Urinary bladder (tissue), 4 donors: Measurements from ENCODE around the gene RBM39. TPM values are rescaled to one million over a fixed set of nuclear protein-coding genes. Genes with fewer than 3 reads are reported as not detected.
"Not testable (repeated sequence)": the region's sequence is repeated elsewhere in the genome, so short reads cannot be mapped to it uniquely, and the experiment has no call there.

Experiments used
- DNase-seq: peaks from one replicate; pipeline ENCODE4 v3.0.0-alpha.2; 2015; ENCODE audit errors: extremely low spot score
- H3K27ac ChIP-seq: one replicate; pipeline ENCODE4 v1.5.1; 2013; ENCODE audit warnings: low read depth, mild to moderate bottlenecking, moderate library complexity
- H3K36me3 ChIP-seq: one replicate; pipeline ENCODE4 v1.6.1; 2013; ENCODE audit warnings: mild to moderate bottlenecking, moderate library complexity; ENCODE audit not compliant: insufficient read depth
- H3K4me1 ChIP-seq: one replicate; pipeline ENCODE4 v1.6.1; 2013; ENCODE audit warnings: mild to moderate bottlenecking, moderate library complexity; ENCODE audit not compliant: insufficient read depth
- H3K4me3 ChIP-seq: one replicate; pipeline ENCODE4 v1.5.1; 2013; ENCODE audit warnings: low read depth, low read length
- whole genome bisulfite sequencing: extraction: QIAGEN DNeasy Blood & Tissue Kit; methylation state at CpG from one replicate; pipeline ENCODE4 v1.1.7; 2013; 5-methylcytosine and 5-hydroxymethylcytosine counted together
- polyA plus RNA-seq: library from polyadenylated mRNA; stranded (reverse); fragments of 200-250 nt; gene quantifications from one replicate; pipeline ENCODE4 v1.2.3, GENCODE V29; 2013
- total RNA-seq: library from RNA; depleted of rRNA; stranded (reverse); fragments of >200 nt; gene quantifications from one replicate; pipeline ENCODE4 v1.2.3, GENCODE V29; 2014
- donor health status: healthy with polysubstance abuse.
- donor health status: healthy.

The RBM39 gene
- total and polyA plus RNA-seq, 2 donors: 183 to 645 TPM

DNA sequence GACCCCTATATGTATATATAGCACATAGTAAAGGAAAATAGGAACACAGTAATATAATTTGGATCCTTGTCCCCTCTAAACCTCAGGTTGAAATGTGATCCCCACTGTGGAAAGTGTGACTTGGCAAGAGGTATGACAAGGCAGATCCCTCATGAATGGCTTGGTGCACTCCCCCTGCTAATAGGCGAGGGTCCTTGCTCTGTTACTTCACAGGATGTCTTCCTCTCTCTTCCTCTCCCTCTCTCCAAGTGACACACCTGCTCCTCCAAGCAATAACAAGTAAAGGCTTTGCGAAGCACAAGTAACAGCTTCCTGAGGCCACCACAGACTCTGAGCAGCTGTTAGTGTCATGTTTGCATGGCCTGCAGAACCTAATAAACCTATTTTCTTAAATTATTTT, 26.4 kb downstream of the RBM39 start:
- Histone ChIP-seq H3K4me3 (no peak overlapping the region), H3K4me1 (no peaks in the 10 kb centered on the region), H3K27ac (no peak overlapping the region), H3K36me3 (peaks cover 5% of the 10 kb centered on the region)
- 95% methylated on average over 2 of the region's 2 CpGs for WGBS
- DNase-seq: no peak

DNA sequence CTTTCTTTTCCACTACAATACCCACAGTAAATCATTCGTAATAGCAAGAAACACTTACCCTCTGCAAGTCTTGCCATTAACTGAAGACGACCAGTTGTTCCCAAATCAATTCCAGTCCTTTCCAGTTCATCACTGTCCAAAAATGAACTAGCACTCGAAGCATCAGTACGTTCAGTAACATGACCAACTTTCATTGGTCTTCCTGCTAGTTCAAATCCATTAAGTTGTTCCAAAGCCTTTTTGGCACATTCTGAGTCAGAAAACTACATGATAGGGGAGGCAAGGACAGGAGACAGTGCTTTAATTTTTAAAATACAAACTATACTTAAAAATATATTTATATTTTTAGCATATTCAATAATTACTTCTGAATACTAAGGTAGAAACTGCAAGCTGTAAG, 27.9 kb downstream of the RBM39 start:
- Histone ChIP-seq H3K4me1 (no peaks in the 10 kb centered on the region), H3K36me3 (peaks cover 8% of the 10 kb centered on the region)
- 73% methylated on average over 4 of the region's 4 CpGs for WGBS

DNA sequence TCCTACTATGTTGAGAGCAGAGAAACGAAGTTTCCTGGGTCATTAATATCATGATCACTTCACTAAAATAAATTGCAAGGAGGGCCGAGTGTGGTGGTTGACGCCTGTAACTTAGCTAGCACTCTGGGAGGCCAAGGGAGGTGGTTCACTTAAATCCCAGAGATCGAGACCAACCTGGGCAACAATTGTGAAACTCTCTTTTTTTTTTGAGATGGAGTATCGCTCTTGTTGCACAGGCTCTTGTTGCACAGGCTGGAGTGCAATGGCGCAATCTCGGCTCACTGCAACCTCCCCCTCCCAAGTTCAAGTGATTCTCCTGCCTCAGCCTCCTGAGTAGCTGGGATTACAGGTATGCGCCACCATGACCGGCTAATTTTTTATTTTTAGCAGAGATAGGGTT, 28.9 kb downstream of the RBM39 start:
- 88% methylated on average over 9 of the region's 9 CpGs for WGBS
- not testable (repeated sequence) for H3K27ac ChIP-seq, H3K36me3 ChIP-seq, DNase-seq, H3K4me1 ChIP-seq, H3K4me3 ChIP-seq

More for the DNA sequence above, 27.9 kb downstream of the RBM39 start:
- Histone ChIP-seq H3K4me3 (no peak overlapping the region), H3K27ac (no peak overlapping the region)
- no peak for DNase-seq

DNA sequence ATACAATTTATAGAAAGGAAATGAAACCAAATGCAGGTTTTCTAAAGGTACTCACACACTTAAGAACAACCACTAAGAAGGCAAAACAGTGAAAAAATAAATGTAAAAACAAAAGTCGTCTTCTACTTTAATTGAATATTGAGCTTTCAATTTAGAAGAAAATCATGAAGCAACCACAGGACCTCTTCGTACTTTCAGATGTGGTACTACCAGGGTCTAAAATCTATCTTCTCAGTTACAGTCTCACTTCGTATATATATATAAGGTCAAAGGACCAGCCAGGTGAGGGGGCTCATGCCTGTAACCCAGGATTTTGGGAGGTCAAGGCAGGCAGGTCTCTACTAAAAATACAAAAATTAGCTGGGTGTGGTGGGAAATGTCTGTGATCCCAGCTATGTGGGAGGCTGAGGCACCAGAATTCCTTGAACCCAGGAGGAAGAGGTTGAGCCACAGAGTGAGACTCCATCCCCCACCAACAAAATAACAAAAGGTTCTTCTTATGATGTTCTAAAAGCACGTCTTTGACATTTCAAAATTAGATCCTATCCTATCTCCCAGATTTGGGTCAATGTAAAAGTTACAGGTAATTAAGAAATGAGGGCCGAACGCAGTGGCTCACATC, 30.4 kb downstream of the RBM39 start:
- Histone ChIP-seq H3K36me3 (peaks cover 8% of the 10 kb centered on the region), H3K4me3 (no peak overlapping the region), H3K4me1 (no peaks in the 10 kb centered on the region), H3K27ac (no peak overlapping the region)
- WGBS: 79% methylated on average over 6 of the region's 6 CpGs
- DNase-seq: no peak

DNA sequence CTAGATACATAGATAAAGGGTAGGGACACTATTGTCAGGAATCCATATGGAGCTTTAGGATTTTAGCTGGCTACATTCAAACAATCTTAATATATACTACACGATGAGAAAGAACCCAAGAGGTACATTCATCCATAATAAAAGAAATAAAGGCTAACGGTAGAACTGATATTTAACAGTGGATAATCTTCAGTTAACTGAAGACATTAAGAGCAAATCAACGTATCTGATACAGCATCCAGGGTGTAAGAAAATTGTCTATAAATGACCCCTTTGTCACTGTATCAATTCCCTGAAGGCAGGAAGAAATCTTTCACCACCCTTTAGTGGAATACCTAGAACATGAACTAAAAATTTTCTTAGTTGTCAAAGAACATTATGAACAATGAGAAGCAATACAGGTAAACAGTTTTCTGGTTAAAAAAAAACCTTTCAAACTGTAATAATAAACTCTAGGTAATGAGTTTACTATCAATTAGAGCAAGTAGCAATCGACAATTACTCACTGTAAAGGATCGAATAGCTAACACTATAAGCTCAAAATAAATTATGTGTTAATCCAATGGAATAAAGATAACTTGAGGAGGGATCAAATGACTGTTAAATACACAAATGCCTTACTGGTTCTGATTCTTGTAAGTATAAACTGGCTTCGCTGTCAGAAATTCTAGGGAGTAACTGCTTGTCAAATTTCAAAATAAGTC, 31.0 kb downstream of the RBM39 start:
- H3K4me3 ChIP-seq: no peak overlapping the region
- H3K36me3 ChIP-seq: peaks cover 8% of the 10 kb centered on the region
- no peak overlapping the region for H3K27ac ChIP-seq
- no peak for DNase-seq
- H3K4me1 ChIP-seq: no peaks in the 10 kb centered on the region
- WGBS: 64% methylated on average over 6 of the region's 6 CpGs

DNA sequence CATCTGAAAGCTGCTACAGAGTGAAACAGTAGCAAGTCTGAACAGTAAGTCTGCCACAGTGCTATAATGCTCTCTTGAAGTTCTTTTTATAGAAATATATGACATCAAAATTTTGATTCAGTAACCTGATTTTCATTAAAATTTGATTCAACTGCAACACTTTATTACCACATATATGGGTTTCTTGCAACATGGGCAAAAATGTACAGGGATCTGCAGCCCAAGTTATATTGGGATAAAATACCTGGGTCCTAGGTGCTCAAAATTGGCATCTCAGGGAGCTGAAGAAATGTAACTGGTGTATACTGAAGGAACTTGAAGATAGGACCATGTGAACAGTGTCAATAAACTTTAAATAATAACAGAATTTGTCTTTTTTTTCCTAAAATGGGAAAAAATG, 32.0 kb downstream of the RBM39 start:
- Histone ChIP-seq H3K36me3 (peaks cover 6% of the 10 kb centered on the region), H3K4me1 (no peaks in the 10 kb centered on the region)

DNA sequence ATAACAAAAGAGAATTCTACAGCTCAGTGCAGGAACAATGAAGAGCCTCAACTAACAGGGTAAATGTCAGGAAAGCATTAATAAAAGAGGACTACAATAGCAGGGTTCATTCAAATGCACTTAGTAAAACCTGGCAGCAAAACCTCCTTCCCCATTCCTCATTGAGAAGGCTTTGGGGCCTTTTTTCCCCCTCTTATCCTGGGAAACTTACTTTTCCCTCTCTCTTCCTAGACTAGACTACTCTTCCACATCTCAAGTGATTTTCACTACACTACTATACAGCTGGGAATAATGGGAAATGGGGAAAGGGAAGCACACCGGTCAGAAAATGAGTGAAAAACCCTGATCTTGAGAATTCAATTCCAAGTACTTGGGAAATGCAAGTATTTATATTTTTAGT, 32.8 kb downstream of the RBM39 start:
- no peaks in the 10 kb centered on the region for H3K4me1 ChIP-seq
- H3K4me3 ChIP-seq: no peak overlapping the region
- no peak overlapping the region for H3K27ac ChIP-seq
- no peak for DNase-seq
- peaks cover 9% of the 10 kb centered on the region for H3K36me3 ChIP-seq
- WGBS: 82% methylated on average over 1 of the region's 1 CpG

More for the DNA sequence above, 32.0 kb downstream of the RBM39 start:
- DNase-seq: no peak
- Histone ChIP-seq H3K4me3 (no peak overlapping the region), H3K27ac (no peak overlapping the region)

DNA sequence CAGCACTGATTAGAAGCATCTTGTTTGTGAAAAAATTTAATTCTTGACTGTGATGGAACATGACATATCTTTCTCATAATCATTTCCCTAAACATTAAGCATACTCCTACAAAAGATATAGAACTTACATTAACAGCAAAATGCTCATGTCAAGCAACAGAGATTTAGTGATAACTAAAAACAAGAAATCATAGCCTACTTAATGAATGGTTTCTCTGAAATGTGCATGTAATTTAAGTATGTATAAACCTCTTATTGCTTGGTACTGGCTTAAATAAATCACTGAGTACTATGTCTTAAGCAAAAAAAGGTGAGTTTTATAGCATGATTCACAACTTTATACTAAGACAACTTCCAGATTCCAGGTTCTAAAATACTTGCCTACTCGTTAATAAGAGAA, 33.6 kb downstream of the RBM39 start:
- DNase-seq: no peak
- 49% methylated on average over 1 of the region's 1 CpG for WGBS
- Histone ChIP-seq H3K4me1 (no peaks in the 10 kb centered on the region), H3K4me3 (no peak overlapping the region), H3K27ac (no peak overlapping the region), H3K36me3 (peaks cover 9% of the 10 kb centered on the region)

DNA sequence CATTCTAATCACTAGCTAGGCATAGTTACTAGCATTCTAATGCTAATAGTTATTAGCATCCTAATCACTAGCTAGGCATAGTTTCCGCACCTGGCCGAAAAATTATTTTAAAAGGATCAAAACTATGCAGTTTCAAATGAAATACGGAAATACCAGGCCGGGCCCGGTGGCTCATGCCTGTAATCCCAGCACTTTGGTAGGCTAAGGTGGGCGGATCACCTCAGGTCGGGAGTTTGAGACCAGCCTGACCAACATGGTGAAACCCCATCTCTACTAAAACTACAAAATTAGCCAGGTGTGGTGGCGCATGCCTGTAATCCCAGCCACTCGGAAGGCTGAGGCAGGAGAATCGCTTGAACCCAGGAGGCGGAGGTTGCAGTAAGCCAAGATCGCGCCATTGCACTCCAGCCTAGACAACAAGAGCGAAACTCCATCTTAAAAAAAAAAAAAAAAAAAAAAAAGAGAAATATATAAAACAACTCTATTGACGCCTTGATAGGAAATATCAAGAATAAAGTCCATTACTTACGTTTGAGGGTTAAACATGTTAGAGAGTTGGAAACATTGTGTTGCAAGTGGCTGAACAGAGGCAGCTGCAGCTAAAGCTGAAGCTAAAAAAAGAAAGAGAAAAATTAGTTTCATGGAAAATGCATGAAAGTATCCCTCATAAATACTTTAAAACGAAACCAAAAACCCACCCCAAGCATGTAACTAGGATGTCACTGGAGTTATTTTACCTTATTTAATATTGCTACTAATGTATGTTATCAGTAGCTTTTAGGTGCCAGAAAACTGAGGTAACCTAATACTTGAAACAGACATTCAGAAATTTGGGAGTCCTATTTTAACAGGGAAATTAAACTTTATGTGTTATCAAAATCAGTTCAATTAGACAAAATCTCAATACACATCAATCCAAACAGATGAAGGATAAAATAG, 35.2 kb downstream of the RBM39 start:
- not testable (repeated sequence) for H3K27ac ChIP-seq, H3K4me1 ChIP-seq, H3K36me3 ChIP-seq, H3K4me3 ChIP-seq, DNase-seq
- WGBS: 91% methylated on average over 17 of the region's 17 CpGs

DNA sequence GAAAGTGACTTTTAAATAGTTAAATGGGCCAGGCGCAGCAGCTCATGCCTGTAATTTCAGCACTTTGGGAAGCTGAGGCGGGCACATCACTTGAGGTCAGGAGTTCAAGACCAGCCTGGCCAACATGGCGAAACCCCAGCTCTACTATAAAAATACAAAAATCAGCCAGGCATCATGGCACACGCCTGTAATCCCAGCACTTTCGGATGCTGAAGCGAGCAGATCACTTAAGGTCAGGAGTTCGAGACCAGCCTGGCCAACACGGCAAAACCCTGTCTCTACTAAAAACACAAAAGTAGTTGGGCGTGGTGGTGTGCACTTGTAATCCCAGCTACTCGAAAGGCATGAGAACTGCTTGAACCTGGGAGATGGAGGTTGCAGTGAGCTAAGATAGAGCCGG, 36.2 kb downstream of the RBM39 start:
- not testable (repeated sequence) for DNase-seq, H3K4me3 ChIP-seq, H3K36me3 ChIP-seq, H3K4me1 ChIP-seq, H3K27ac ChIP-seq
- 85% methylated on average over 11 of the region's 11 CpGs for WGBS

DNA sequence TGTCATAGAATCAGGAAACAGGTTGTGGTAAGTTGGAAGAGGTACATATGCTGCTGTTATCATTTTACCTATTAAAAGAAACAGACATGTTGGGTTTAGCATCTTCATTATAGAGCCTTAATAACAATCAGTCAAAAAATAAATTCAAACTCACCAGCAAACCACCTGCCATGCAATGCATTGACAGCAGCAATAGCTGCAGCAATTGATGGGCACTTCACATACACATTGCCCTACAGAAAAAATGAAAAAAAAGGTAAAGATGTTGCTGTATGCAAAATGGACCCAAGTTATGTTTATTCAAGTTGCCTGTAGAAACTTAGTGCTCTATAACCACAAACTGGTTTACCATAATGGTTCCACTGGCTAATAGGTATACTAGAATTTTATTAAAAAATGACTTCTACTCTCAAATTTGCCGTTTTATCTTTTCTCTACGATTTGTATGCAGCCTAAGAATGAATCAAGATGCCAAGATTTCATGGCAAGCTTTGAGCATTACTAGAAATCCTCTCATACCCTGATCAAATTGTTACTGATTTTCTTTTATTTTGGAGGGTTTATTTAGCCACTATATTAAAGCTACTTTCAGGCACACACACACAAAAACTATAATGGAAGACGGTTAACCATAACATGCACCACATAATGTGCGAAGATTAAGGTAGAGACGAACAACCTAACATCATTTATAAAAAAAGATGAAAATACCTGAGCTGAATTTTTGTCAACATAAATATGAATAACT, 37.4 kb downstream of the RBM39 start:
- Histone ChIP-seq H3K4me3 (no peak overlapping the region), H3K4me1 (no peaks in the 10 kb centered on the region), H3K27ac (no peak overlapping the region), H3K36me3 (peaks cover 9% of the 10 kb centered on the region)
- DNase-seq: no peak
- 85% methylated on average over 5 of the region's 5 CpGs for whole genome bisulfite sequencing

DNA sequence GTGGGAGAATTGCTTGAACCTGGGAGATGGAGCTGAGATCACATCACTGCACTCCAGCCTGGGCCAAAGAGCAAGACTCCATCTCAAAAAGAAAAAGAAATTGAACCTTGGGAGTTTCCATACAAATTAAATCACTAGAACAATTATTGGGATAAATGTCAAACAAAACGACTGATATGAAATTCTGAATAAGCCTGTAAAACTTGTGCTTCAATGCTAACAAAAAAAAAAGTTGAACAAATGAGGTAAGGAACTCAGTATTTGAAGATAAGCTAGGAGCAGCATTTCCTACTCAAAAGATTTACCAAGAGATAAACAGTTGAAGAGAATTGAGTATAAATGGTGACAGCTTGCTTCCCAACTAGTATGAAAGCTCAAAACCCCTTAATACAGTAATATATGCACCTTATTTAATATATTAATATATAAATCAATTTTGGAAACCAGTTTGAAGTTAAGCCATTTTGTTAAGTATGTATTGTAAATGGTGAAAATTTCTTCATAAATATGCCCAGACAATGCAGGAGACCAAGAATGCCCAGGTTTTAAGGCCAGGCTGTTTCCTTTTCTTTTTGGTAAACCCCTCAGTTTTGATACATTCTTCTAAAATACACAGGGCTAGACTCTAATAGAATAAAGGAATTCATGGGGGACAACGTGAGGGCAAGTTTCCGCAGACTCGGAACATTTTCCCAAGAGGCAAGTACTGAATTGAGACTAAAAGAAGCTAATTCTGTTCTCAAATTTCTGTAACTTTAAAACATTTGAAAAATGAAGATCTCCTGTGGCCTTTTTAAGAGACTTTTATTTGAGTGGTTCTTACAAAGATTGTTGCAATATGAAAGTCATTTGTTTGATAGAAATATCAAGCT, 39.0 kb downstream of the RBM39 start:
- peaks cover 5% of the 10 kb centered on the region for H3K36me3 ChIP-seq
- no peaks in the 10 kb centered on the region for H3K4me1 ChIP-seq
- 55% methylated on average over 4 of the region's 4 CpGs for WGBS
- DNase-seq: no peak
- no peak overlapping the region for H3K4me3 ChIP-seq
- H3K27ac ChIP-seq: no peak overlapping the region
